HepG2 (cell line): ENCODE measurements around the gene PRICKLE3. TPM values are rescaled to one million over a fixed set of nuclear protein-coding genes. Genes with fewer than 3 reads are reported as not detected.

ENCODE experiments used
- ATAC-seq: fragments of 200-7000 bp; cut with Tn5 transposase; 3 replicates; pipeline ENCODE4 v1.9.1; 2020; ENCODE audit warnings: mild to moderate bottlenecking, moderate library complexity
- BruUV-seq: library from RNA; stranded (reverse); fragments of 400-500 nt; replicated peaks from 2 replicates; lab custom pipeline; 2021; lab: Mats Ljungman, UMichigan
- CTCF ChIA-PET: fragments of 300-600 bp; formaldehyde crosslinking; extraction: SDS; loops from one replicate; lab custom pipeline; 2021; ENCODE audit warnings: low total read pairs, inconsistent platforms, low intra/inter-chr PET ratio; lab: Yijun Ruan, JAX
- POLR2A ChIA-PET: fragments of 350-600 bp; sonication (Branson Sonifier 250); formaldehyde crosslinking; loops from one replicate; lab custom pipeline; 2020; ENCODE audit warnings: antibody characterized with exemption, inconsistent platforms; lab: Yijun Ruan, JAX
- DNase-seq: peaks from one replicate; pipeline ENCODE4 v3.0.0-alpha.2; 2015; ENCODE audit warnings: low spot score
- FAIRE-seq: peaks from 3 replicates; lab custom pipeline; 2011; peaks lifted over from hg19 to GRCh38; lab: Jason Lieb, UNC
- H2AFZ ChIP-seq: one replicate; pipeline ENCODE4 v1.6.1; 2011; ENCODE audit warnings: low read length, inconsistent platforms
- H3K27ac ChIP-seq: fragments of 300-600 bp; 3 replicates; pipeline ENCODE4 v1.8.0; 2011; ENCODE audit warnings: mixed run types, mild to moderate bottlenecking, mixed read lengths, low read length, inconsistent platforms; ENCODE audit not compliant: insufficient read depth; ENCODE audit errors: extremely low read length
- H3K27me3 ChIP-seq, 2 experiments: fragments of 200-600 bp in 1 of 2; 2 replicates in 1 of 2; 3 replicates in 1 of 2; pipeline versions ENCODE4 v1.6.0 to v1.8.0; 2011; ENCODE audit warnings: low read length in 2 of 2, mild to moderate bottlenecking in 2 of 2, moderate library complexity in 2 of 2, inconsistent platforms in 1 of 2; ENCODE audit not compliant: insufficient read depth in 2 of 2, control insufficient read depth in 1 of 2
- H3K36me3 ChIP-seq, 2 experiments: fragments of 200-600 bp in 1 of 2; replicated peaks in 1 of 2; 2 replicates in 1 of 2; 3 replicates in 1 of 2; pipeline versions ENCODE4 v1.5.1 to v1.8.0; 2011; ENCODE audit warnings: low read length in 2 of 2, inconsistent platforms in 1 of 2; ENCODE audit not compliant: insufficient read depth in 2 of 2, control insufficient read depth in 1 of 2
- H3K4me1 ChIP-seq: 2 replicates; pipeline ENCODE4 v1.5.1; 2012; ENCODE audit warnings: low read length, inconsistent platforms; ENCODE audit not compliant: insufficient read depth
- H3K4me2 ChIP-seq: 2 replicates; pipeline ENCODE4 v1.6.0; 2011; ENCODE audit warnings: low read depth, low read length, inconsistent platforms
- H3K4me3 ChIP-seq, 3 experiments: fragments of 200-600 bp in 1 of 3; sonication (generic), shearing (Covaris generic) in 1 of 3; replicated peaks in 1 of 3; 2 replicates each; pipeline ENCODE4 v1.5.1; 2011 to 2016; ENCODE audit warnings: low read length in 3 of 3, inconsistent platforms in 2 of 3, low read depth in 2 of 3, mild to moderate bottlenecking in 2 of 3, control low read depth in 1 of 3, mixed read lengths in 1 of 3; ENCODE audit not compliant: insufficient read depth in 1 of 3
- H3K79me2 ChIP-seq: one replicate; pipeline ENCODE4 v1.6.1; 2011; ENCODE audit warnings: low read length, inconsistent platforms; ENCODE audit not compliant: insufficient read depth
- H3K9ac ChIP-seq: 2 replicates; pipeline ENCODE4 v1.6.0; 2011; ENCODE audit warnings: mild to moderate bottlenecking, low read depth, low read length, inconsistent platforms; ENCODE audit not compliant: insufficient read depth
- H3K9me3 ChIP-seq: 2 replicates; pipeline ENCODE4 v1.5.1; 2012; ENCODE audit warnings: mild to moderate bottlenecking, low read length
- H4K20me1 ChIP-seq: 2 replicates; pipeline ENCODE4 v1.6.0; 2011; ENCODE audit warnings: inconsistent platforms, mild to moderate bottlenecking, low read length, moderate library complexity; ENCODE audit not compliant: insufficient read depth
- CREB1 ChIP-seq, 2 experiments: fragments of 450-650 bp in 1 of 2; IDR thresholded peaks; 2 replicates each; pipeline ENCODE4 v1.6.1; 2016 to 2017; ENCODE audit warnings: control low read depth in 1 of 2, mild to moderate bottlenecking in 1 of 2, missing compliant biosample characterization in 1 of 2, missing genetic modification characterization in 1 of 2
- DMTF1 ChIP-seq: sonication (generic); formaldehyde crosslinking; IDR thresholded peaks from 2 replicates; pipeline ENCODE4 v1.4.0; 2020; ENCODE audit warnings: mild to moderate bottlenecking, missing genetic modification reagents
- MAF1 ChIP-seq: sonication (generic); formaldehyde crosslinking; IDR thresholded peaks from 2 replicates; pipeline ENCODE4 v1.5.0; 2020; ENCODE audit warnings: missing genetic modification reagents, borderline replicate concordance
- MED1 ChIP-seq: sonication (generic); formaldehyde crosslinking; IDR thresholded peaks from 2 replicates; pipeline ENCODE4 v1.4.0; 2020; ENCODE audit warnings: missing genetic modification reagents
- NAIF1 ChIP-seq: sonication (generic); formaldehyde crosslinking; IDR thresholded peaks from 2 replicates; pipeline ENCODE4 v1.5.0; 2020; ENCODE audit warnings: mild to moderate bottlenecking, missing genetic modification reagents, borderline replicate concordance
- RCOR2 ChIP-seq: IDR thresholded peaks from 2 replicates; pipeline ENCODE4 v1.6.1; 2016; ENCODE audit warnings: missing biosample characterization, missing genetic modification reagents
- SALL1 ChIP-seq: sonication (generic); formaldehyde crosslinking; IDR thresholded peaks from 2 replicates; pipeline ENCODE4 v1.8.0; 2022; ENCODE audit warnings: mild to moderate bottlenecking, missing genetic modification reagents
- SAP130 ChIP-seq: IDR thresholded peaks from 2 replicates; pipeline ENCODE4 v1.6.1; 2016; ENCODE audit warnings: low read depth
- XRCC5 ChIP-seq: fragments of 200-400 bp; formaldehyde crosslinking; optimal IDR thresholded peaks from 2 replicates; pipeline ENCODE3; 2017; ENCODE audit warnings: mild to moderate bottlenecking, low read length
- ZZZ3 ChIP-seq: sonication (generic); formaldehyde crosslinking; IDR thresholded peaks from 2 replicates; pipeline ENCODE4 v1.4.0; 2020; ENCODE audit warnings: missing genetic modification reagents, mild to moderate bottlenecking, borderline replicate concordance
- WGBS: methylation state at CpG from one replicate; pipeline ENCODE4 v1.1.6; 2017; ENCODE audit warnings: low lambda C conversion rate; 5-methylcytosine and 5-hydroxymethylcytosine counted together
- in situ Hi-C: cut with HindIII; loops from 2 replicates; pipeline ENCODE4 v1.10.0; 2017; ENCODE audit warnings: low pct_unique_long_range_greater_than_20kb; ENCODE audit not compliant: extremely low pct_ligation_motif_present
- intact Hi-C: fragments of 100-400 bp; cut with micrococcal nuclease; formaldehyde crosslinking; loops from one replicate; pipeline ENCODE4 v1.10.0; 2022; ENCODE audit not compliant: unreplicated experiment
- polyA plus RNA-seq, 8 experiments: library from polyadenylated mRNA; depleted of rRNA in 3 of 8; stranded (reverse) in 7 of 8; unstranded in 1 of 8; fragments of >200 nt; fragmentation: Illumina TruSeq in 4 of 8; extraction: Trizol in 4 of 8; gene quantifications; 2 replicates each; pipeline versions ENCODE4 v1.2.1 to v1.2.3, GENCODE V29; 2011 to 2016; ENCODE audit warnings: low read depth in 4 of 8, missing spikeins in 1 of 8, mixed read lengths in 1 of 8; ENCODE audit not compliant: insufficient read depth in 1 of 8
- total RNA-seq, 5 experiments: library from RNA; depleted of rRNA; stranded (reverse); fragments of >200 nt; fragmentation: Illumina TruSeq; extraction: Trizol; gene quantifications; 2 replicates each; pipeline ENCODE4 v1.2.3, GENCODE V29; 2016; ENCODE audit warnings: low read depth in 1 of 5
- TF ChIP-seq, protein P1 (sequence below): sonication (generic); formaldehyde crosslinking; IDR thresholded peaks from 2 replicates; pipeline ENCODE4 v1.9.0; 2022; ENCODE audit warnings: low read depth, missing genetic modification reagents

Gene PRICKLE3
- total and polyA plus RNA-seq, 2 of the 13 experiments (the other 11 are each of a cell fraction or from before 2014, with no cell fraction given), result 2.6 TPM

GRCh38 chrX:49198540-49199314, 12.6 kb upstream of the PRICKLE3 start:
- H3K27me3 ChIP-seq, result no peaks in the 10 kb centered on the region
- ChIA-PET CTCF (no interaction called here), POLR2A (no interaction called here)
- TF ChIP-seq CREB1 (IDR thresholded peaks at IDR 0.05), result peak; percentile 94
- TF ChIP-seq CREB1 (CRISPR knock-in tag; IDR thresholded peaks at IDR 0.05), result no peak
- no peak for TF ChIP-seq MAF1 (CRISPR knock-in tag)
- in situ Hi-C loops, result no loop called here
- ATAC-seq (no peak), FAIRE-seq (no peak), DNase-seq (no peak)
- intact Hi-C loops, result no loop called here
- WGBS, result 8% methylated on average over 12 of the region's 12 CpGs
- no peak overlapping the region for H2AFZ ChIP-seq
- no peak overlapping the region for H3K9ac ChIP-seq
- no peaks in the 10 kb centered on the region for H3K79me2 ChIP-seq
- peaks cover 52% of the 10 kb centered on the region for H3K4me1 ChIP-seq
- H3K9me3 ChIP-seq, result no peaks in the 10 kb centered on the region
- no peaks in the 10 kb centered on the region for H4K20me1 ChIP-seq
- BruUV-seq, result no TSS peak
- H3K27ac ChIP-seq, result no peak overlapping the region
- H3K36me3 ChIP-seq, result no peaks in the 10 kb centered on the region
- peak overlapping the region; percentile 7; the same call in 1 of the 2 replicates for H3K4me2 ChIP-seq
- peak overlapping the region in 1 of 3 experiments; percentile 37; a peak in 2 of 6 replicates for H3K4me3 ChIP-seq

DNA sequence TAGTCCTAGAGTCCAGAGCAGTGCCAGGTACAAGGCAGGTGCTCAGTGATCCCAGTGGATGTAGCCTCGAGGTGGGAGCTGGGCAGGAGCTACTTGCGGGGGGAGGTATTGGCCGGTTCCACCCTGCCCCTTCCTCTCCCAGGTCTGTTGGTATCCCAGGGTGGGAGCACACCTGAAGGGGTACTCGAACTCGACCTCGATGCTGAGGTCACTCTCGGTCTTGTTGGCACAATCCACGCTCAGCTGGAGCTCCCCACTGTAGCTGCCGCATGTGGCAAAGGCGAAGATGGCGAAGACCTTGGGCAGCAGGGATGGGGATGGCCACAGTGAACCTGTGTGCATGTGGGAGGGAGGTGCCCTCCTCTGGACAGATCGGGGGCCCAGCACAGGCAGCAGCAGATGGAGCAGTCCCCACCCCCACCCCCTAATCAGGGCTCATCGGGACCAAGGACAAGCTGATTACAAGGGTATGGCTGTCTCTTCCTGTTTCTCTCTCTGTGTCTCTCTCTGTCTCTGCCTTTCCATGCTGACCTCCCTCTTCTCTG, 11.4 kb upstream of the PRICKLE3 start:
- no peak for DNase-seq
- TF ChIP-seq MED1 (CRISPR knock-in tag) (0 out of 2 replicates have a peak, but pooled peaks have one; percentile 12), XRCC5 (no peak), RCOR2 (CRISPR knock-in tag) (no peak), DMTF1 (CRISPR knock-in tag) (no peak), SALL1 (CRISPR knock-in tag) (0 out of 2 replicates have a peak, but pooled peaks have one; percentile 21), ZZZ3 (no peak), SAP130 (CRISPR knock-in tag) (peak; percentile 34; the same call in 1 of the 2 replicates), NAIF1 (CRISPR knock-in tag) (no peak)
- TF ChIP-seq, protein P1, sequence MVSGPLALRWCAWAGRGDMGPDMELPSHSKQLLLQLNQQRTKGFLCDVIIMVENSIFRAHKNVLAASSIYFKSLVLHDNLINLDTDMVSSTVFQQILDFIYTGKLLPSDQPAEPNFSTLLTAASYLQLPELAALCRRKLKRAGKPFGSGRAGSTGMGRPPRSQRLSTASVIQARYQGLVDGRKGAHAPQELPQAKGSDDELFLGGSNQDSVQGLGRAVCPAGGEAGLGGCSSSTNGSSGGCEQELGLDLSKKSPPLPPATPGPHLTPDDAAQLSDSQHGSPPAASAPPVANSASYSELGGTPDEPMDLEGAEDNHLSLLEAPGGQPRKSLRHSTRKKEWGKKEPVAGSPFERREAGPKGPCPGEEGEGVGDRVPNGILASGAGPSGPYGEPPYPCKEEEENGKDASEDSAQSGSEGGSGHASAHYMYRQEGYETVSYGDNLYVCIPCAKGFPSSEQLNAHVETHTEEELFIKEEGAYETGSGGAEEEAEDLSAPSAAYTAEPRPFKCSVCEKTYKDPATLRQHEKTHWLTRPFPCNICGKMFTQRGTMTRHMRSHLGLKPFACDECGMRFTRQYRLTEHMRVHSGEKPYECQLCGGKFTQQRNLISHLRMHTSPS (CRISPR knock-in tag), result peak; percentile 21; the same call in 1 of the 2 replicates

More for the DNA sequence above, 11.4 kb upstream of the PRICKLE3 start:
- no peaks in the 10 kb centered on the region for H3K9me3 ChIP-seq
- no peaks in the 10 kb centered on the region for H4K20me1 ChIP-seq
- H3K4me3 ChIP-seq, result no peak overlapping the region
- FAIRE-seq, result no peak
- POLR2A ChIA-PET, result no interaction called here
- H3K27me3 ChIP-seq, result no peaks in the 10 kb centered on the region
- H3K4me1 ChIP-seq, result peaks cover 63% of the 10 kb centered on the region
- no TSS peak for BruUV-seq
- intact Hi-C loops, result no loop called here
- no peak overlapping the region for H2AFZ ChIP-seq
- in situ Hi-C loops, result no loop called here
- 0 out of 2 replicates have a peak overlapping the region, but pooled peaks have one; percentile 29 for H3K9ac ChIP-seq
- no peaks in the 10 kb centered on the region for H3K79me2 ChIP-seq
- ATAC-seq, result peak; percentile 36
- WGBS, result 0% methylated on average over 1 of the region's 13 CpGs
- CTCF ChIA-PET, result no interaction called here
- H3K27ac ChIP-seq, result no peak overlapping the region
- no peaks in the 10 kb centered on the region for H3K36me3 ChIP-seq
- H3K4me2 ChIP-seq, result peak overlapping the region; percentile 49; the same call in 1 of the 2 replicates
